Thymus (tissue), 11 donors: ENCODE measurements around the gene HPCAL4. TPM values are rescaled to one million over a fixed set of nuclear protein-coding genes. Genes with fewer than 3 reads are reported as not detected.

ENCODE experiments used
- DNase-seq, 9 donors: peaks; one replicate each; pipeline ENCODE4 v3.0.0-alpha.2; 2013; ENCODE audit warnings: low spot score in 9 of 9, low read depth in 6 of 9, missing footprints in 1 of 9
- H3K27ac ChIP-seq, 2 donors: one replicate each; pipeline ENCODE4 v1.5.1; 2013; ENCODE audit warnings: control low read depth in 1 of 2, low read depth in 1 of 2, low read length in 1 of 2, mild to moderate bottlenecking in 1 of 2, moderate library complexity in 1 of 2
- H3K27me3 ChIP-seq, 2 donors: one replicate each; pipeline ENCODE4 v1.5.1; 2013; ENCODE audit warnings: low read length in 1 of 2; ENCODE audit not compliant: control insufficient read depth in 2 of 2, insufficient read depth in 1 of 2
- H3K36me3 ChIP-seq, 2 donors: one replicate each; pipeline ENCODE4 v1.5.1; 2013; ENCODE audit warnings: low read length in 1 of 2, mild to moderate bottlenecking in 1 of 2, moderate library complexity in 1 of 2; ENCODE audit not compliant: control insufficient read depth in 2 of 2, insufficient read depth in 2 of 2
- H3K4me1 ChIP-seq, 2 donors: one replicate each; pipeline ENCODE4 v1.5.1; 2013; ENCODE audit warnings: low read length in 2 of 2; ENCODE audit not compliant: control insufficient read depth in 2 of 2, insufficient read depth in 2 of 2
- H3K4me3 ChIP-seq, 2 donors: one replicate each; pipeline ENCODE4 v1.5.1; 2013; ENCODE audit warnings: low read length in 2 of 2, control low read depth in 1 of 2, mild to moderate bottlenecking in 1 of 2
- H3K9me3 ChIP-seq, 2 donors: one replicate each; pipeline ENCODE4 v1.5.1; 2013; ENCODE audit warnings: low read length in 1 of 2, mild to moderate bottlenecking in 1 of 2; ENCODE audit not compliant: control insufficient read depth in 2 of 2, insufficient read depth in 1 of 2
- WGBS: extraction: QIAGEN DNeasy Blood & Tissue Kit; methylation state at CpG from one replicate; pipeline ENCODE4 v1.1.7; 2013; 5-methylcytosine and 5-hydroxymethylcytosine counted together
- polyA plus RNA-seq: library from polyadenylated mRNA; stranded (reverse); fragments of 200-250 nt; gene quantifications from one replicate; pipeline ENCODE4 v1.2.3, GENCODE V29; 2013
- total RNA-seq: library from RNA; stranded (reverse); fragments of 120-200 nt; gene quantifications from one replicate; pipeline ENCODE4 v1.2.4, GENCODE V29; 2013
- donor health status: healthy.

The HPCAL4 gene
- total and polyA plus RNA-seq, 2 donors, result 0.24 to 0.34 TPM

DNA sequence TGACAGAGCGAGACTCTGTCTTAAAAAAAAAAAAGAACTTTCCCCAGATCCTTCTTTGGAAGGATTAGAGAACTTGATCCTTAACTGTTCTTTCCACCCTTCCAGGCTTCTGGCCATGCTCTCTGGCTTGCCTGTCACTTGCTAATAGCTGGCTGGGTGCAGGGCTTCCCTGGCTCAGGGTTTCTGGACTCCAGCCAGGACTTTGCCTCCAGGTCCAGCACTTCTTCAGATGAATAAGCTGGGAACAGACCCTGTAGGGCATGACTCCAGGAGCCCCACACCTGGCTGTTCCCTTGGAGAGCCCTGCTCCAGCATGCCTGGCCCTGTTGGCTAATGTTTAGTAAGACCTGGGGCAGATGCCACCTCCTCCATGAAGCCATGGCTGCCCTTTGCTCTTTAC, 16.0 kb downstream of the HPCAL4 start:
- Histone ChIP-seq H3K4me1 (no peaks in the 10 kb centered on the region), H3K4me3 (no peak overlapping the region), H3K27ac (no peak overlapping the region), H3K36me3 (no peaks in the 10 kb centered on the region), H3K9me3 (no peaks in the 10 kb centered on the region), H3K27me3 (peaks cover 30 to 68% of the 10 kb centered on the region in 2 donors)
- no peak for DNase-seq
- WGBS, result 97% methylated on average over 1 of the region's 1 CpG

DNA sequence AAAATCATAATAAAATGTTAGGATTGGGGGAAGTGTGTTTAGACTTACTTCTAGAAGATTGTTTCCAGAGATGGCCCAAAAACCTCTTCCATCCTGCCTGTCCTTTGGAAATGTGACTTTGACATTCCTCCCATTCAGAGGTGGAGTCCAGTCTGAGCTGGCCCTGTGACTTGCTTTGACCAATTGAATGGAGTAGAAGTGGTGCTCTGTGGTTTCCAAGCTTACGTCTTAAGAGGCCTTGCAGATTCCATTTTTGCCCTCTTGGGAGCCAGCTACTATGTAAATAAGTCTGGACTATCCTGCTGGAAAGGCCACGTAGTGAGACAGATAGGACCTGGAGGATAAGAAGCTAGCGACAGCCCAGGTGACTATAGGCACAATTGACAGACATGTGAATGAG, 18.0 kb downstream of the HPCAL4 start:
- H3K4me1 ChIP-seq, result no peaks in the 10 kb centered on the region
- 94% methylated on average over 3 of the region's 3 CpGs for WGBS
- H3K27me3 ChIP-seq, result peaks cover 42 to 77% of the 10 kb centered on the region in 2 donors
- H3K27ac ChIP-seq, result no peak overlapping the region
- H3K4me3 ChIP-seq, result no peak overlapping the region
- no peaks in the 10 kb centered on the region for H3K36me3 ChIP-seq
- H3K9me3 ChIP-seq, result no peaks in the 10 kb centered on the region
- DNase-seq, result no peak

DNA sequence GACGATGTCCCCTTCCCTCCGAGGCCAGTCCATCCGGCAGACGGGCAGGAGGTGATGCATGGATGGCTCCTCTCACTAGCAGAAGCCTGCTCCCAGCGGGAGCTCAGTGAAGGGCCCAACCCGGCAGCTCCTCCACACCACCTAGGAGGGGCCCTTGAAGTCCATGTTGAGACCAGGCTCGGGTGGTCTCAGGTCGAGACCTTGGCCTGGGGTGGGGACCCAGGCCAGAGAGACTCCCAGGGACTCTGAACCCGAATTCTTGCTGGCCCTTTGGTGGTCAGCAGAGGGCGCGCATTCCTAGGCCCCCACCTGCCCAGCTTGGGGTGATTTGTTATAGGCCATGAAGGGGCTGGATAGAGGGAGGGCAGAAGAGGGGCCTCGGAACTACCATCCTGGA, 18.7 kb downstream of the HPCAL4 start:
- H3K4me3 ChIP-seq, result no peak overlapping the region
- H3K27me3 ChIP-seq, result peaks cover 42 to 78% of the 10 kb centered on the region in 2 donors

DNA sequence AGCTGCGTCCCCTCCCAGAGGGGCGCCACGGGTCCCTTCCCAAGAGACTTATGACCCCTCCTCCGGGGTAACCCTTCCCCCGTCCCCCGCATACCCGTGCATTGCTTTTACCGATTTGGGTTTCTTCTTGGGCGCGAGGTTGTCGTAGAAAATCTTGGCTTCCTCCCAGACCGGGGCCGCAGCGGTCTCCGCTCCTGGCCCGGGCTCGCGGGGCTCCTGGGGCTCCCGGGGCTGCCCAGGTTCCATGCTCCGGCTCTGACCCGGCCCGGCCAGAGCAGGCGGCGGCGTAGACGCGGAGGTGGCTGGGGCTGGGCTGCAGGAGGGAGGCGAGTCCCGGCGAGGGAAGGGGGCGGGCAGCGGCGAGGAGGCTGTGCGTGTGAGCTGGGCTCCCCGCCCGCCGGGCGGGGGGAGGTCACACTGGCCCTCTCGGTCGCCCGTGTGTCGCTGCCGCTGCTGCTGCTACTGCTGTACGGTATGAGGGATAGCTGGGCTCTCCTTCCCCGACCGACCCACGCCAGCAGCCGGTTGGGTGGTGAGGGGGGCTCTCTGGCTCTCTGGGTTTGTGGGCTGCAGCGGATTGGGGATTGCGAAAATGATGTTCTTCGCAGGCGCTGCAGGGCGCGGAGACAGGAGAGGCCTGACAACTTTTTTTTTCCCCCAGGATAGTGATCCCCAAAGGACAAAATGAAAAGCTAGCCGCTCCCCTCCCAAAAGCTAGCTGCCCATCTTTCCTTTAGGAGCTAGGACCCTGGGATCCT, 19.3 kb downstream of the HPCAL4 start, which contains the start of gene NT5C1A:
TSS of gene NT5C1A (minus strand) at position 315 of the 758 bp plus-strand sequence. CDS start at position 246, 69 bp downstream.
- DNase-seq, result no peak
- WGBS, result 3% methylated on average over 55 of the region's 55 CpGs
- peak within 1 kb of the TSS in 1 of 2 donors; percentile 16 for H3K4me3 ChIP-seq
- H3K27me3 ChIP-seq, result peaks cover 42 to 75% of the 10 kb centered on the region in 2 donors
- H3K4me1 ChIP-seq, result no peaks in the 10 kb centered on the region
- no peaks in the 10 kb centered on the region for H3K9me3 ChIP-seq
- H3K27ac ChIP-seq, result no peak within 1 kb of the TSS
- H3K36me3 ChIP-seq, result no peaks in the 10 kb centered on the region

More for the DNA sequence above, 18.7 kb downstream of the HPCAL4 start:
- peak in 1 of 9 donors; percentile 24 for DNase-seq
- Histone ChIP-seq H3K36me3 (no peaks in the 10 kb centered on the region), H3K9me3 (no peaks in the 10 kb centered on the region), H3K27ac (no peak overlapping the region), H3K4me1 (no peaks in the 10 kb centered on the region)
- WGBS, result 29% methylated on average over 12 of the region's 12 CpGs

DNA sequence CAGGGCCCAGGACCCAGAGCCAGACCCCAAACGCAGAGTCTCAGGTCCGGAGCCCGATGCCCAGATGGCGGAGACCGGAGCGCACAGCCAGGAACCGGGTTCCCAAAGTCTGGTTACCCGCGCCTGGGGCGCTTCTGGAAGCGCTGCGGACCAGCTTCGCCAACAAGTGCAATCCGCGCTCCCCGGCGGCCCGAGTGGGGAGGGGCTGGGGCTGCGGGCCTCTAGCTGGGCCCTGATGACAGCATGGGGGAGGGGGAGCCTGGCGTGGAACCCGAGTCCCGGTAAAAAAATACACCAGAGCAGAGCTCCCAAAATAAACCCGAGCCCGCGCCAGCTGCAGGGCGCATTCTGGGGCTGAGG, 19.8 kb downstream of the HPCAL4 start:
- Histone ChIP-seq H3K4me1 (no peaks in the 10 kb centered on the region), H3K9me3 (no peaks in the 10 kb centered on the region), H3K27ac (no peak overlapping the region), H3K27me3 (peaks cover 42 to 76% of the 10 kb centered on the region in 2 donors), H3K36me3 (no peaks in the 10 kb centered on the region), H3K4me3 (no peak overlapping the region)
- 6% methylated on average over 26 of the region's 26 CpGs for WGBS
- DNase-seq, result no peak

DNA sequence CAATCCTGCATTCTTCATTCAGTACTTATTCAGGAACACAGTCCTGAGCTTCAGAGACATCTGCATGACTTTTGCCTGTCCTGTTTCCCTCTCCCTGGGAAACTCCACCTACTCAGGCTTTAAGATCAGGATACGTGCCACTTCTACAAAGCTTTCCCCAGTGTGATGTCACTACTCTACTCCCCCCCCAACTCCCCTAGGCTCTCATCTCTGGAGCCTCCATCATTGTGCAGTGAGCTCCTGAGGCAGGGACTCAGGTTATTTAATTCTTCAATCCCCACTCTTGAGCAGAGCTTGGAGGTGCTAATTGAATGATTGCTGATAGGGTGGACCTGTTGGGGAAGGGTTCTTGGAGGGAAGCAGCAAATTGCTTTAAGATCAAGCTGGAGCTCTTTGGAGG, 20.5 kb downstream of the HPCAL4 start:
- DNase-seq, result no peak
- Histone ChIP-seq H3K4me1 (no peaks in the 10 kb centered on the region), H3K27me3 (peaks cover 42 to 81% of the 10 kb centered on the region in 2 donors), H3K4me3 (no peak overlapping the region), H3K9me3 (no peaks in the 10 kb centered on the region), H3K27ac (no peak overlapping the region), H3K36me3 (no peaks in the 10 kb centered on the region)
- 85% methylated on average over 1 of the region's 1 CpG for WGBS

DNA sequence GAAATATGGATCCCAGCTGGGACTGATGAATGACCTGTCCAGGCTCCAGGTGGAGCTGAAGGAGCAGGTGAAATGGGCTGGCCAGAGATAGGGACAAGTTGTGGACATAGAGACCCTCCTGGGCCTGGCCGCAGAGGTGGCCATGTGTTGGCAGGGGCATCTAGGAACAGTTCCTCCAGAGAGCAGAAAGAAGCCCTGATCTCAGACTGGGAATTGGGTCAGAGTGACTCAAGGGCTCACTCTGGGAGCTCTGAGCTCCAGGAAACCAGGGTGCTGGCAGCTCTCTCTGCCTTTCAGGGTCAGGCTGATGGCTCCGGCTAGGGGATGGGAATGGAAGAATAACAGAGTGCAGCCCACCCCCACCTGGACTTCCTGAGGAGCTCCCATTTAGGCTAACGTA, 22.3 kb downstream of the HPCAL4 start:
- DNase-seq, result no peak
- H3K4me1 ChIP-seq, result no peaks in the 10 kb centered on the region
- 97% methylated on average over 3 of the region's 3 CpGs for WGBS
- no peak overlapping the region for H3K27ac ChIP-seq
- H3K9me3 ChIP-seq, result no peaks in the 10 kb centered on the region
- H3K4me3 ChIP-seq, result no peak overlapping the region
- H3K27me3 ChIP-seq, result peaks cover 42 to 68% of the 10 kb centered on the region in 2 donors
- no peaks in the 10 kb centered on the region for H3K36me3 ChIP-seq

DNA sequence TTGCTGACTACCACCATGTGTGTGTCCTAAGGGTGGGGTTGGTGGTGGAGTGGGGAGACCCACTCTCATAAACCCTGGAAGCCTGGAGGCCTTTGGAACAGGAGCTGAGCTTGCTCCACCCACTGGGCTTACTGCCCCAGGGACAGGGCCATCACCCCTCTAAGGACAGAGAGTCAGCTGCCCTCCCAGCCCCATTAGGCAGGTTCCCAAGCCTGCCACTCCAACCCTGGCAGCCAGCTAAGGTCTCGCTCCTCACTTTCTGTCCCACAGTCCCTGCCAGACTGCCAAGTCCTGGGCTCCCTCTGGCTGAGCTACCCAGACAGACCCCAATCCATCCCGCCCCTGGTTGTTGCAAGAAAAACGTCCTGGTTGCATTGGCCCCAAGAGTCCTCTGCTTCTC, 23.1 kb downstream of the HPCAL4 start:
- WGBS, result 93% methylated on average over 3 of the region's 3 CpGs
- DNase-seq, result no peak
- H3K36me3 ChIP-seq, result no peaks in the 10 kb centered on the region
- no peaks in the 10 kb centered on the region for H3K9me3 ChIP-seq
- H3K4me3 ChIP-seq, result no peak overlapping the region
- no peaks in the 10 kb centered on the region for H3K4me1 ChIP-seq
- H3K27me3 ChIP-seq, result peaks cover 39 to 60% of the 10 kb centered on the region in 2 donors
- H3K27ac ChIP-seq, result no peak overlapping the region

DNA sequence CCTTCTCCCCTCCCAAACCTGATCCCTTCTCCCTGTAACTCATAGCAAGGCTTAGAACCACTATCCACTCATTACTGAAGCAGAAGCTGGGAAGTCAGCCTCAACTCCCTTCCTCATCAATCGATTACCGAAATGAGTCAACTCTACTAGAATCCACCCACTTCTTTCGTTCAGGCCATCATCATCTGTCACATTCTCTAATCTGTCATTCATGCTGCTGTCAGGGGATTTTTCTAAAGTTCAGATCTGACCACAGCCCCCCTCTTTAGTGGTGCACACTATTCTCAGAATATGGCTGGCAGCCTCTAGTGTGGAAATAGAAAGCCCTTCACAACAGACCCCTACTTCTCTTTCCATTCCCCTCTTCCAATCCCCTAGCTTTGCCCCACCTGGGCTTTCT, 24.5 kb downstream of the HPCAL4 start:
- WGBS, result 93% methylated on average over 3 of the region's 3 CpGs
- H3K4me3 ChIP-seq, result no peak overlapping the region
- H3K27me3 ChIP-seq, result peaks cover 25 to 54% of the 10 kb centered on the region in 2 donors
- no peak for DNase-seq
- no peaks in the 10 kb centered on the region for H3K36me3 ChIP-seq
- no peak overlapping the region for H3K27ac ChIP-seq
- H3K4me1 ChIP-seq, result no peaks in the 10 kb centered on the region
- H3K9me3 ChIP-seq, result no peaks in the 10 kb centered on the region
